ENCODE data around the gene PARD3B.

Gene PARD3B

DNA sequence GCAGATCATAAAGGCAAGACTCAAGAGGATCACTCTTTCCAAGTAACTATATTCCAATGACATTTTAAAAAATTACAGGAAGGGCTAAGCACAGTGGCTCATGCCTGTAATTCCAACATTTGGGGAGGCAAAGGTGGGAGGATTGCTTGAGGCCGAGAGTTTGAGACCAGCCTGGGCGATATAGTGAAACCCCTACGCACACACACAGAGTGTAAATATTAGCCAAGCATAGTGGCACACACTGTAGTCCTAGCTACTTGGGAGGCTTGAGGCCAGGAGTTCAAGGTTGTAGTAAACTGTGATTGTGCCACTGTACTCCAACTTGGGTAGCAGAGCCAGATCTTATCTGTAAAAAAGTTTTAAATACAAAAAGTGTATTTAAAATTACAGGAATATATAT, 686.8 kb downstream of the PARD3B start:
- TF ChIP-seq POLR2AphosphoS5 (IDR thresholded peaks at IDR 0.05; ENCODE audit: low read depth) (no peak), SPI1 (IDR thresholded peaks at IDR 0.05; ENCODE audit: borderline replicate concordance, low read depth) (no peak), GABPA (IDR thresholded peaks at IDR 0.05; ENCODE audit: low read depth) (no peak)
- TF ChIP-seq, protein P1, sequence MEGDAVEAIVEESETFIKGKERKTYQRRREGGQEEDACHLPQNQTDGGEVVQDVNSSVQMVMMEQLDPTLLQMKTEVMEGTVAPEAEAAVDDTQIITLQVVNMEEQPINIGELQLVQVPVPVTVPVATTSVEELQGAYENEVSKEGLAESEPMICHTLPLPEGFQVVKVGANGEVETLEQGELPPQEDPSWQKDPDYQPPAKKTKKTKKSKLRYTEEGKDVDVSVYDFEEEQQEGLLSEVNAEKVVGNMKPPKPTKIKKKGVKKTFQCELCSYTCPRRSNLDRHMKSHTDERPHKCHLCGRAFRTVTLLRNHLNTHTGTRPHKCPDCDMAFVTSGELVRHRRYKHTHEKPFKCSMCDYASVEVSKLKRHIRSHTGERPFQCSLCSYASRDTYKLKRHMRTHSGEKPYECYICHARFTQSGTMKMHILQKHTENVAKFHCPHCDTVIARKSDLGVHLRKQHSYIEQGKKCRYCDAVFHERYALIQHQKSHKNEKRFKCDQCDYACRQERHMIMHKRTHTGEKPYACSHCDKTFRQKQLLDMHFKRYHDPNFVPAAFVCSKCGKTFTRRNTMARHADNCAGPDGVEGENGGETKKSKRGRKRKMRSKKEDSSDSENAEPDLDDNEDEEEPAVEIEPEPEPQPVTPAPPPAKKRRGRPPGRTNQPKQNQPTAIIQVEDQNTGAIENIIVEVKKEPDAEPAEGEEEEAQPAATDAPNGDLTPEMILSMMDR (IDR thresholded peaks at IDR 0.05; ENCODE audit: insufficient read depth, low read length), result no peak
- TF ChIP-seq, protein P2, sequence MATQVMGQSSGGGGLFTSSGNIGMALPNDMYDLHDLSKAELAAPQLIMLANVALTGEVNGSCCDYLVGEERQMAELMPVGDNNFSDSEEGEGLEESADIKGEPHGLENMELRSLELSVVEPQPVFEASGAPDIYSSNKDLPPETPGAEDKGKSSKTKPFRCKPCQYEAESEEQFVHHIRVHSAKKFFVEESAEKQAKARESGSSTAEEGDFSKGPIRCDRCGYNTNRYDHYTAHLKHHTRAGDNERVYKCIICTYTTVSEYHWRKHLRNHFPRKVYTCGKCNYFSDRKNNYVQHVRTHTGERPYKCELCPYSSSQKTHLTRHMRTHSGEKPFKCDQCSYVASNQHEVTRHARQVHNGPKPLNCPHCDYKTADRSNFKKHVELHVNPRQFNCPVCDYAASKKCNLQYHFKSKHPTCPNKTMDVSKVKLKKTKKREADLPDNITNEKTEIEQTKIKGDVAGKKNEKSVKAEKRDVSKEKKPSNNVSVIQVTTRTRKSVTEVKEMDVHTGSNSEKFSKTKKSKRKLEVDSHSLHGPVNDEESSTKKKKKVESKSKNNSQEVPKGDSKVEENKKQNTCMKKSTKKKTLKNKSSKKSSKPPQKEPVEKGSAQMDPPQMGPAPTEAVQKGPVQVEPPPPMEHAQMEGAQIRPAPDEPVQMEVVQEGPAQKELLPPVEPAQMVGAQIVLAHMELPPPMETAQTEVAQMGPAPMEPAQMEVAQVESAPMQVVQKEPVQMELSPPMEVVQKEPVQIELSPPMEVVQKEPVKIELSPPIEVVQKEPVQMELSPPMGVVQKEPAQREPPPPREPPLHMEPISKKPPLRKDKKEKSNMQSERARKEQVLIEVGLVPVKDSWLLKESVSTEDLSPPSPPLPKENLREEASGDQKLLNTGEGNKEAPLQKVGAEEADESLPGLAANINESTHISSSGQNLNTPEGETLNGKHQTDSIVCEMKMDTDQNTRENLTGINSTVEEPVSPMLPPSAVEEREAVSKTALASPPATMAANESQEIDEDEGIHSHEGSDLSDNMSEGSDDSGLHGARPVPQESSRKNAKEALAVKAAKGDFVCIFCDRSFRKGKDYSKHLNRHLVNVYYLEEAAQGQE (IDR thresholded peaks at IDR 0.05; ENCODE audit: insufficient replicate concordance, low read depth), result no peak
- Histone ChIP-seq H3K27me3 (ENCODE audit: insufficient read depth, poor library complexity, severe bottlenecking) (no peaks in the 10 kb centered on the region), H3K4me3 (replicated peaks; ENCODE audit: insufficient read depth, low read length) (no peak overlapping the region), H3K27ac (replicated peaks) (no peak overlapping the region)
- DNase-seq (ENCODE audit: low read depth in 1 of 2, low spot score in 1 of 2), result no peak

DNA sequence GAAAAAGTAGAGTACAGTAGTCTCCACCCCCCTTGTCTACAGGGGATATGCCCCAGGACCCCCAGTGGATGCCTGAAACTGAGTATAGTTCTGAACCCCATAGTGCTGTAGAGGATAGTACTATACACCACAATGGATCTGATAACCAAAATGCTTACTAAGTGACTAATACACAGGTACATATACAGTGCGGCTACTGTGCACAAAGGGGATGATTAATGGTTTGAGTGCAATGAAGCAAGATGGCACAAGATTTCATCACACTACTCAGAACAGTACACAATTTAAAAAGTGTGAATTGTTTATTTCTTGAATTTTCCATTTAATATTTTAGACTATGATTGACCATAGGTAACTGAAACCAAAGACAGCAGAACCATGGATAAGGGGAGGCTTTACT, 690.2 kb downstream of the PARD3B start:
- TF ChIP-seq, protein P1 (IDR thresholded peaks at IDR 0.05; ENCODE audit: insufficient read depth, low read length), result no peak
- TF ChIP-seq SPI1 (IDR thresholded peaks at IDR 0.05; ENCODE audit: borderline replicate concordance, low read depth), result no peak
- TF ChIP-seq, protein P2 (IDR thresholded peaks at IDR 0.05; ENCODE audit: insufficient replicate concordance, low read depth), result no peak
- TF ChIP-seq POLR2AphosphoS5 (IDR thresholded peaks at IDR 0.05; ENCODE audit: low read depth), result no peak
- no peak for TF ChIP-seq GABPA (IDR thresholded peaks at IDR 0.05; ENCODE audit: low read depth)
- no peak for DNase-seq (ENCODE audit: low read depth in 1 of 2, low spot score in 1 of 2)

DNA sequence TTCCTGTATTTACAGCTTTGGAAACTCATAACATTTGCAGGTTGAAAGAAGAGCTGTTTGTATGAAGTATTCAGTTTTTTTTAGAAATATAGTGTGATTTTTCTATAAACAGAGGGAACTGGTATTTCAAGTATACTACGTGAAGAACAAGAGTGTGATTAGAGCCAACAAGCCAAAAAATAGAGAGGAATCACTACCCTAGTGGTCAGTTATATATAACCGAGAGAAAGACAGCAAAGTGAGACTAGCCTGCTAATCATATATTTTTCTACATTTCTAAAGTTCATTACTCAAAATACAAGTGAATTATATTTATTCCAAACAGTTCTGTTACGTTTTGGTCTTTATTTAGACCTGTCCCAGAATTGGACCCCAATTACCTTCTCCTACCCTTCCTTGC, 692.2 kb downstream of the PARD3B start:
- H3K4me3 ChIP-seq (replicated peaks; ENCODE audit: insufficient read depth, low read length), result no peak overlapping the region
- TF ChIP-seq, protein P2 (IDR thresholded peaks at IDR 0.05; ENCODE audit: insufficient replicate concordance, low read depth), result no peak
- TF ChIP-seq, protein P1 (IDR thresholded peaks at IDR 0.05; ENCODE audit: insufficient read depth, low read length), result no peak
- no peak for TF ChIP-seq GABPA (IDR thresholded peaks at IDR 0.05; ENCODE audit: low read depth)
- TF ChIP-seq POLR2AphosphoS5 (IDR thresholded peaks at IDR 0.05; ENCODE audit: low read depth), result no peak
- TF ChIP-seq SPI1 (IDR thresholded peaks at IDR 0.05; ENCODE audit: borderline replicate concordance, low read depth), result no peak
- H3K27me3 ChIP-seq (ENCODE audit: insufficient read depth, poor library complexity, severe bottlenecking), result no peaks in the 10 kb centered on the region
- DNase-seq (ENCODE audit: low read depth in 1 of 2, low spot score in 1 of 2), result no peak
- no peak overlapping the region for H3K27ac ChIP-seq (replicated peaks)

More for the DNA sequence above, 690.2 kb downstream of the PARD3B start:
- no peak overlapping the region for H3K4me3 ChIP-seq (replicated peaks; ENCODE audit: insufficient read depth, low read length)
- H3K27ac ChIP-seq (replicated peaks), result no peak overlapping the region
- H3K27me3 ChIP-seq (ENCODE audit: insufficient read depth, poor library complexity, severe bottlenecking), result no peaks in the 10 kb centered on the region
